IPS-20b (cell line): ENCODE results near the gene CD36.

Source experiments
- H3K27ac ChIP-seq: one replicate; pipeline ENCODE4 v1.5.1; 2013; ENCODE audit warnings: low read length
- H3K27me3 ChIP-seq: 2 replicates; pipeline ENCODE4 v1.6.1; 2013; ENCODE audit warnings: mild to moderate bottlenecking, low read length, inconsistent platforms; ENCODE audit not compliant: insufficient read depth
- H3K36me3 ChIP-seq: 2 replicates; pipeline ENCODE4 v1.6.1; 2013; ENCODE audit warnings: low read depth, mild to moderate bottlenecking, inconsistent platforms, low read length, moderate library complexity; ENCODE audit not compliant: insufficient read depth
- H3K4me1 ChIP-seq: 2 replicates; pipeline ENCODE4 v1.6.1; 2013; ENCODE audit warnings: mild to moderate bottlenecking, control low read depth, inconsistent platforms, low read length, moderate library complexity; ENCODE audit not compliant: insufficient read depth
- H3K4me3 ChIP-seq: 2 replicates; pipeline ENCODE4 v1.5.1; 2013; ENCODE audit warnings: mild to moderate bottlenecking, low read length, inconsistent platforms
- H3K9ac ChIP-seq: 2 replicates; pipeline ENCODE4 v1.6.1; 2013; ENCODE audit warnings: low read depth, mild to moderate bottlenecking, inconsistent platforms, low read length, moderate library complexity
- H3K9me3 ChIP-seq: 2 replicates; pipeline ENCODE4 v1.6.1; 2013; ENCODE audit warnings: mild to moderate bottlenecking, low read depth, low read length, inconsistent platforms; ENCODE audit not compliant: insufficient read depth

The CD36 gene

DNA sequence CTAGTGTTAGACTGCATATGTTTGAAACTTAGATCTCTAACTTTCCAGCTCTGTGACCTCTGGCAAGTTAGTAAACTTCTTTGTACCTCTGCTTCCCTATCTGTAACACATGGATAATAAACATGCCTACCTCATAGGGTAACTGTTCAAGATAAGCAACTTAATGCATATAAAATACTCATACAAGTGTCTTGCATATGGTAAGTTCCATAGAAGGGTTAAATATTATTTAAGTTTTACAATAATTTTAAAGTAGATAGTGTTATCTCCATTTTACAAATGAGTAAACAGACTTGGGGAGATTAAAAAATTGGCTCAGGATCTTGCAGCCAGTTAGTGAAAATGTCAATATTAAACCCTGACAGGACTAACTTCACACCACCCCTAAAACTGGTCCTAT, 30.1 kb upstream of the CD36 start:
- H3K36me3 ChIP-seq, result no peaks in the 10 kb centered on the region
- no peaks in the 10 kb centered on the region for H3K27me3 ChIP-seq
- H3K9ac ChIP-seq, result no peak overlapping the region
- H3K4me1 ChIP-seq, result peaks cover 3% of the 10 kb centered on the region; the same call in 1 of the 2 replicates
- no peaks in the 10 kb centered on the region for H3K9me3 ChIP-seq
- no peak overlapping the region for H3K27ac ChIP-seq
- H3K4me3 ChIP-seq, result no peak overlapping the region

DNA sequence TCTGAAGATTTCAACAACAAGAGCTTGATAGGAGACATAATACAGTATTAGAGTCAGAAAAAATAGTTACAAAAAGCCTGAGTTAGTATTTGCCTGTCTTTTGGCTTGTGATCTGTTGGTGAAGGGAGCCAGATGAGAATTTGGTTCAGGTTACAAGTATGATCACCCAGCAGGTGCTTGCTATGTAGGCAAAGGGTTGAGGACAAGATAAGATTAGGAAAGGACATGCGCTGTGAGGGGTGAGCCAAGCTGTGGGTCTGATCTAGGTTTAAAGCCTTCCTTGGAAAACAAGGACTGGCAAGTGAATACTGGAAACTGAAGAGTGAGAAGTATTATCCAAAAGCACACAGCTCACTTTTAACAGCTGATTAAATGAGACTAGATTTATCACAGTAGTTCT, 28.7 kb upstream of the CD36 start:
- Histone ChIP-seq H3K36me3 (no peaks in the 10 kb centered on the region), H3K9me3 (no peaks in the 10 kb centered on the region), H3K27ac (no peak overlapping the region), H3K4me1 (peaks cover 12% of the 10 kb centered on the region), H3K9ac (no peak overlapping the region), H3K27me3 (no peaks in the 10 kb centered on the region), H3K4me3 (no peak overlapping the region)

DNA sequence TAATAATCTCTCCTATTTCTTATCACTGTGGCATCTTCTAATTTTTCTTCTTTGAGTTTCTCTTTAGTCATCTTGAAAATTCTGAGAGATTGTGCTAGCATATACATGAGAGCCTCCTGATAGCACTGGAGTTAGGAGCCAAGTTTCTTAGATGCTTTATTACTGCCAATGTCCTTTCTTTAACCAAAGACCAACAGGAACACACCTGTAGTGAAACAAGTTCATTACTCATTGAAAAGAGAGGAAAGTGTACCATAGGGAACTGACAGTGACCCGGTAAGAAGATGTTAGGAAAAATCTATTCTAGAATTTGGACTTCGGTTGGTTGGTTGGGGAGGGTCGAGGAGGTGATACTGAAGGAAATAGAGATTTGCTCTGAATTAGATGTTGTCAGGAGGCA, 27.1 kb upstream of the CD36 start:
- no peak overlapping the region for H3K27ac ChIP-seq
- no peaks in the 10 kb centered on the region for H3K36me3 ChIP-seq
- no peak overlapping the region for H3K9ac ChIP-seq
- H3K4me3 ChIP-seq, result no peak overlapping the region
- peaks cover 14% of the 10 kb centered on the region for H3K4me1 ChIP-seq
- no peaks in the 10 kb centered on the region for H3K27me3 ChIP-seq
- no peaks in the 10 kb centered on the region for H3K9me3 ChIP-seq

DNA sequence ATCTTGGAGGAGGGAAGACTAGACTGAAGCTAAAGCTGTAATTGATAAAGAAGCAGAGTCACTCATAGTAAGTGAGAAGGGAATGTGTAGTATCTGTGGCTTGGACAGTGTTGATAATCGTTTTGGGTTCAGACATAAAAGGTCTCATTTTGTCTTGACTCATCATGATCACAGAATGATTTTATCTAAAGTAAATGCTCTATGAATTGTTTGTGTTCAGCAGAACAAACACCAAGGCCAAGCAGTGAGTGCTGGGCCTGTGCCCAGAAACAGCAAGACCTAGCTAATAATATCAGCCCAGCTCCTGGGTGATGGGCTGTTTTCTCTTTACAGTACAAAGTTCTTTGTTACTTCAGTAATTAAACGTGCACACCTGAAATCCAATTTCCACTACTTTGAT, 26.7 kb upstream of the CD36 start:
- peaks cover 14% of the 10 kb centered on the region for H3K4me1 ChIP-seq
- H3K27ac ChIP-seq, result no peak overlapping the region
- H3K9me3 ChIP-seq, result no peaks in the 10 kb centered on the region
- H3K9ac ChIP-seq, result no peak overlapping the region
- no peak overlapping the region for H3K4me3 ChIP-seq
- H3K36me3 ChIP-seq, result no peaks in the 10 kb centered on the region
- H3K27me3 ChIP-seq, result no peaks in the 10 kb centered on the region

DNA sequence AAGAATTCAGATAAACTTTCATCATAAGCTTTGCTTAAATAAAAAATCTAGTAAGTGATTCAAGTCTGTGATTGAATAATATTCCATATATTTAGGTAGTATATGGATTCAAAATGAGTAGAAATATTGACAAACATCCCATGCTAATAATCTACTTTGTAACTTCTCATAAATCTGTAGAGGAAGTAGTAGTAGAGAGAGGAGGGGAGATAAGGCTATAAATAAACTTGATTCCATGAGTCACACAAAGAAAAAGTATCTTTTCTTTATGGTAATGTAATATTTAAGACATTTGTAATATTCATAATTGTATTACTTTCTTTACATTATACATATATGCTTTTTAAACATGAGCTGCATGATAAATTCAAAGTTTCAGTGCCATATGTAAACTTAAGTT, 25.6 kb upstream of the CD36 start:
- Histone ChIP-seq H3K36me3 (no peaks in the 10 kb centered on the region), H3K4me3 (no peak overlapping the region), H3K4me1 (peaks cover 14% of the 10 kb centered on the region), H3K27ac (no peak overlapping the region), H3K27me3 (no peaks in the 10 kb centered on the region), H3K9me3 (no peaks in the 10 kb centered on the region), H3K9ac (no peak overlapping the region)

DNA sequence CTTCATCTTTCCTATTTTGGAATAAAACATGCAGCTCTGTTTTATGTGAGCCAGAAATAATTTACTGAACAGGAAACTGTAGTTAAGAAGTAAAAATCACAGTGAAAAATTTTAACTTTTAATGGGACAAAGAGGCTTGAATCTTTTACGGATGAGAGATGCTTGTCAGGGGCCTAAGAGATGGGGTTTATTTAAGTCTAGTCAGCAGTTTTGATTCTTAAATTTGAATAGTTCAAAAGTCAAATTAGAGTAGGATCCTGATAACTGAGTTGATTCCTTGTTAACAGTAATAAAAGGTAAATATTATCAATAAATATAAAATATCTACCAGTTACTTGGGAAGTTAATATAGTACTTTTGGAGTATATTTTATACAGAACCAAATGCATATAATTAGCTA, 24.9 kb upstream of the CD36 start:
- no peak overlapping the region for H3K4me3 ChIP-seq
- no peak overlapping the region for H3K27ac ChIP-seq
- H3K9me3 ChIP-seq, result no peaks in the 10 kb centered on the region
- H3K27me3 ChIP-seq, result no peaks in the 10 kb centered on the region
- H3K36me3 ChIP-seq, result no peaks in the 10 kb centered on the region
- H3K9ac ChIP-seq, result no peak overlapping the region
- H3K4me1 ChIP-seq, result peaks cover 14% of the 10 kb centered on the region

DNA sequence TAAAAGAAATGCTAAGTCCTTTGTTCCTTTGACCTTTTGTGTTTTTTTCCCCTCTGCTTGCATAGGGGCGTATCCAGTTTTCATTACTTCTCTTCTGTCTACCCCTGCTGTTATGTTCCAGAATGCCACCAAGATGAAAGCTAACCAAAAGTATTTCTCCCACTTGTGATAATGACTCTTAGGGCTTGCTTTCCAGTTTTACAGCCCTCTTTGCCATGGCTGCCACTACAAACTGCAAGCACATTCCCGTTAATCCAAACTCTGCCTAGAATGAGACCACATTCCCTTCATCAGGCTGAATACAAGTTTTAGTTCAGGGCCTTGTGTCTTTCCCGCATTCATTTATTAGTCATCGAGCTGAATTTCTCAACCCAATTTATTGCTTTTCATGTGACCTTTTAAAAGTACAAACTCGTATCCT, 23.6 kb upstream of the CD36 start:
- no peak overlapping the region for H3K27ac ChIP-seq
- H3K4me1 ChIP-seq, result peaks cover 12% of the 10 kb centered on the region

DNA sequence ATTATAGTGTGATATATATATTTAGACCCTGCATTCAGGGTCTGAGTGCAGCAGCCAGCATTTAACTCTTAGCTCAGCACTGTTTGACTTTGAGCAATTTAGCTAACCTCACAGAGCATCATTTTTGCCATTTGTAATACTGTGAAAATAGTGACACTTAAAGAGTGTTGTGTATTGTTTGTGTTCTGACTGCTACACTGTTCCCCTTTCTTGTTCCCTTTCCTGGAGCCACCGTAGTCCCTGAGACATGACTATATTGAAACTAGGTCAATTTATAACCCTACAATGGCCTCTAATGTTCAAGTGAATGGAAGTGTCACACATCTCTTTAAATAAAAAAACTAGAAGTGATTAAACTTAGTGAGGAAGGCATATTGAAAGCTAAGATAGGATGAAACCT, 20.3 kb upstream of the CD36 start:
- Histone ChIP-seq H3K9me3 (0 out of 2 replicates have a peak, but pooled peaks cover 6% of the 10 kb centered on the region), H3K4me3 (no peak overlapping the region), H3K4me1 (peaks cover 11% of the 10 kb centered on the region; the same call in 1 of the 2 replicates), H3K27me3 (no peaks in the 10 kb centered on the region), H3K9ac (no peak overlapping the region), H3K27ac (no peak overlapping the region), H3K36me3 (no peaks in the 10 kb centered on the region)

More for the DNA sequence above, 23.6 kb upstream of the CD36 start:
- Histone ChIP-seq H3K9me3 (0 out of 2 replicates have a peak, but pooled peaks cover 6% of the 10 kb centered on the region), H3K4me3 (no peak overlapping the region), H3K9ac (no peak overlapping the region), H3K27me3 (no peaks in the 10 kb centered on the region), H3K36me3 (no peaks in the 10 kb centered on the region)

DNA sequence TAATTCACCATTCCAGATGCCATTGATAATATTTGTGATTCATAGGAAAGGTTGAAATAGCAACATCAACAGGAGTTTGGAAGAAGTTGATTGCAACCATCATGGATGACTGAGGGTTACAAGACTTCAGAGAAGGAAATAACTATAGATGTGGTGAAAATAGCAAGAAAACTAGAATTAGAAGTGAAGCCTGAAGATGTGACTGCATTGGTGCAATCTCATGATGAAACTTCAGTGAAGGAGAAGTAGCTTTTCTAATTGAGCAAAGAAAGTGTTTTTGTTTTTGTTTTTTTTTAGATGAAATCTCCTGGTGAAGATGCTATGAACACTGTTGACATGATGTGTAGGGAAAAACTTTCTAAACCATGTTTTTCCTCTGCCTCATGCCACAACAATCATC, 18.7 kb upstream of the CD36 start:
- Histone ChIP-seq H3K27ac (no peak overlapping the region), H3K4me1 (peaks cover 2% of the 10 kb centered on the region; the same call in 1 of the 2 replicates), H3K27me3 (no peaks in the 10 kb centered on the region), H3K9ac (no peak overlapping the region), H3K4me3 (no peak overlapping the region), H3K9me3 (0 out of 2 replicates have a peak, but pooled peaks cover 6% of the 10 kb centered on the region), H3K36me3 (no peaks in the 10 kb centered on the region)

DNA sequence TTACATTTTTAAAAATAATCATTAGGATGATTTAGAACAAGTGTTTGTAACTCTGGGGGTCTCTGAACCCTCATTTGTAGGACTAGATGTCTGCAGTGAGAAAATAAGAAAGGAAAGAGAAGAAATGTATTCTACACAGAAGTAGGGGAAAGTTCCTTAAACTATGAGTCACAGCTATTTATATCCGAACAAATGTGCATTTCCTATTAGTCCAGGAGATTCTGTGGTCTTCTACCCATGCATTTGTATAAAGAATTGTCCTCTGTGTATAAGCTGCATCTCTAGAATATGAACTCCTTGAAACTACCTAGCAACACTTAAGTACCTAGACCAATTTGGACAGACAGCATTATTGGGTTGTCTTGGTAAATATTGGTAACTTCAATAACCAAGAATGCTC, 15.9 kb upstream of the CD36 start:
- H3K9me3 ChIP-seq, result 0 out of 2 replicates have a peak, but pooled peaks cover 6% of the 10 kb centered on the region
- no peak overlapping the region for H3K4me3 ChIP-seq
- H3K27ac ChIP-seq, result no peak overlapping the region
- no peaks in the 10 kb centered on the region for H3K27me3 ChIP-seq
- no peak overlapping the region for H3K9ac ChIP-seq
- no peaks in the 10 kb centered on the region for H3K36me3 ChIP-seq
- no peaks in the 10 kb centered on the region; the same call in 1 of the 2 replicates for H3K4me1 ChIP-seq

DNA sequence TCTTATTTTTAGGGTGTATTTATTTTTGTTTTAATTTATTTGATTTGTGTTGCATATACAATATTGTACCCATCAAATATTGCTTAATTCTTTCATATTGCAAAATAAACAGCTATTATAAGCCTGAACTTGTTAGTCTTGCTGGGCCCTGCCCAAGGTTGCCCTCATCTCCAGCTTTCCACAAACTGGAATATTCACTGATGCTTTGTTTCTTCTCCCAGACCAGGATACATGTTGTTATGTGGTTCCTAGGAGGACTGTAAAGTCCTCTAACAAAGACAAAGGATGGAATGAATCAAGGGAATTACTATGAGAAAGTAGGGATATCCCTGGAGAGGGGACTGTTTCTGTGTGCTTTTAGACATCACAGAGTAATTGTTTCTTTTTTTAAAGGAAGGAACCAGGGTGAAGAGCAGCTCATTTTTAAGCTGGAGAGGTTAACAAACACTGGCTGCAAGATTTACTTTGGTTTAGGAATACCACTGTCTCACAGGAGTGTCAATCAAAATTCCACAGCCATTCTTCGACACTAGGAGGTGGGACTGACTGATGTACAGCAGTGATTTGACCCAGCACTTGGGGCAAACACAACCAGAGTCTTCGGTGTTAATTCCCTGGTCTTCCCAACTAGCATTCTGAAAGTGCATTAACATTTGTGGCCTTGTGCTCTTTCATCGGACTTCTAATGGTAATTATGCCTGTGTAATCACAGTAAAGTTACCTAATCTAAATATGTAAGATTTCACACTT, 14.8 kb upstream of the CD36 start:
- no peaks in the 10 kb centered on the region for H3K27me3 ChIP-seq
- no peak overlapping the region for H3K9ac ChIP-seq
- no peaks in the 10 kb centered on the region for H3K36me3 ChIP-seq
- 0 out of 2 replicates have a peak, but pooled peaks cover 5% of the 10 kb centered on the region for H3K9me3 ChIP-seq
- no peak overlapping the region for H3K27ac ChIP-seq
- no peaks in the 10 kb centered on the region; the same call in 1 of the 2 replicates for H3K4me1 ChIP-seq
- no peak overlapping the region for H3K4me3 ChIP-seq

DNA sequence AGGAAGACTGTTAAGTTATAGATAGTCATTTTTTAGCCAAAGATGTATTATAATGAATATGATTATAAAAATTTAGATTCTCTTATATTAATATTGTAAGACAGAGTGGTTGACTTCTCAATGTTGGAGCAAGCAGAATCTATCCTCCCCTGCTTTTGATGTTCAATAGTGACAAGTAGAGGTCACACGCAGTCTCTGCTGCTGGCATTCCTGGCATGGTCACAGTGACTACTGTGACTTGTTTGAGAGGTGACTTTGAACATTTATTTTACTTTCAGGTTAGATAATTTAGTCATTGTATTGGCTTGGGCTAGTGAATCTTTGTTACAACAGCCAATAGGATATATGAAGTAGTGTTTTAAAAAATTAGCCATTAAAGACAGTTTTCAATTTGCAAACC, 13.7 kb upstream of the CD36 start:
- Histone ChIP-seq H3K9me3 (no peaks in the 10 kb centered on the region), H3K27me3 (no peaks in the 10 kb centered on the region), H3K4me1 (no peaks in the 10 kb centered on the region; the same call in 1 of the 2 replicates), H3K27ac (no peak overlapping the region), H3K9ac (no peak overlapping the region), H3K4me3 (no peak overlapping the region), H3K36me3 (no peaks in the 10 kb centered on the region)
